Fibroblast of lung (primary cell): Measurements from ENCODE around the gene CACNA2D3. TPM values are rescaled to one million over a fixed set of nuclear protein-coding genes. Genes with fewer than 3 reads are reported as not detected.

Source experiments
- DNase-seq, 2 donors: peaks; one replicate each; pipeline versions ENCODE4 v3.0.0 to v3.0.0-alpha.2; 2010; ENCODE audit warnings: low read depth in 2 of 2
- H2AFZ ChIP-seq: 2 replicates; pipeline ENCODE4 v1.5.1; 2012; ENCODE audit warnings: low read length, control low read depth, inconsistent platforms
- H3K27ac ChIP-seq: 2 replicates; pipeline ENCODE4 v1.5.1; 2011; ENCODE audit warnings: low read length, control low read depth; ENCODE audit not compliant: insufficient read depth
- H3K27me3 ChIP-seq: 2 replicates; pipeline ENCODE4 v1.5.1; 2011; ENCODE audit warnings: mild to moderate bottlenecking, low read length; ENCODE audit not compliant: control insufficient read depth, insufficient read depth
- H3K36me3 ChIP-seq: 2 replicates; pipeline ENCODE4 v1.5.1; 2011; ENCODE audit warnings: low read length; ENCODE audit not compliant: control insufficient read depth, insufficient read depth
- H3K4me1 ChIP-seq: 2 replicates; pipeline ENCODE4 v1.5.1; 2011; ENCODE audit warnings: low read length; ENCODE audit not compliant: control insufficient read depth, insufficient read depth; ENCODE audit errors: extremely low read depth
- H3K4me2 ChIP-seq: 2 replicates; pipeline ENCODE4 v1.5.1; 2011; ENCODE audit warnings: low read length, control low read depth; ENCODE audit not compliant: insufficient read depth; ENCODE audit errors: extremely low read depth
- H3K4me3 ChIP-seq, 4 experiments: fragments of 200-600 bp in 1 of 4; sonication (generic) in 1 of 4; replicated peaks in 1 of 4; 2 replicates each; pipeline ENCODE4 v1.5.1; 2011 to 2016; ENCODE audit warnings: low read length in 4 of 4, low read depth in 3 of 4, mild to moderate bottlenecking in 3 of 4, control low read depth in 2 of 4, inconsistent platforms in 1 of 4, mixed read lengths in 1 of 4; ENCODE audit not compliant: insufficient read depth in 1 of 4; ENCODE audit errors: control extremely low read depth in 1 of 4
- H3K79me2 ChIP-seq: 2 replicates; pipeline ENCODE4 v1.5.1; 2012; ENCODE audit warnings: mild to moderate bottlenecking, low read length, inconsistent platforms; ENCODE audit not compliant: control insufficient read depth, insufficient read depth
- H3K9ac ChIP-seq: 2 replicates; pipeline ENCODE4 v1.5.1; 2011; ENCODE audit warnings: mild to moderate bottlenecking, low read length, control low read depth; ENCODE audit not compliant: insufficient read depth
- H3K9me3 ChIP-seq: 2 replicates; pipeline ENCODE4 v1.5.1; 2012; ENCODE audit warnings: low read depth, low read length; ENCODE audit not compliant: control insufficient read depth, insufficient read depth
- H4K20me1 ChIP-seq: 2 replicates; pipeline ENCODE4 v1.5.1; 2011; ENCODE audit warnings: low read length; ENCODE audit not compliant: control insufficient read depth, insufficient read depth; ENCODE audit errors: extremely low read depth
- EZH2 ChIP-seq: IDR thresholded peaks from 2 replicates; pipeline ENCODE4 v1.5.1; 2012; ENCODE audit warnings: low read length, control low read depth, mild to moderate bottlenecking; ENCODE audit errors: missing control alignments
- polyA plus RNA-seq, 2 donors: library from polyadenylated mRNA; depleted of rRNA in 1 of 2; stranded (reverse) in 1 of 2; unstranded in 1 of 2; fragments of >200 nt; gene quantifications; 2 replicates each; pipeline ENCODE4 v1.2.1, GENCODE V29; 2011 to 2012; ENCODE audit warnings: missing spikeins in 1 of 2
- total RNA-seq: library from RNA; depleted of rRNA; stranded (reverse); fragments of >200 nt; gene quantifications from 2 replicates; pipeline ENCODE4 v1.2.1, GENCODE V29; 2014
- TF ChIP-seq, protein P1 (sequence below), 2 donors: IDR thresholded peaks in 1 of 2; conservative IDR thresholded peaks in 1 of 2; 1 replicate in 1 of 2; 2 replicates in 1 of 2; pipeline ENCODE4 v1.5.1; 2011 to 2012; ENCODE audit warnings: low read length in 2 of 2, control low read depth in 1 of 2, inconsistent platforms in 1 of 2, low read depth in 1 of 2, mild to moderate bottlenecking in 1 of 2

CACNA2D3 gene
- total and polyA plus RNA-seq, 2 donors (not counting 1 experiment from before 2014, with no cell fraction given): 1.8 to 11.5 TPM

DNA sequence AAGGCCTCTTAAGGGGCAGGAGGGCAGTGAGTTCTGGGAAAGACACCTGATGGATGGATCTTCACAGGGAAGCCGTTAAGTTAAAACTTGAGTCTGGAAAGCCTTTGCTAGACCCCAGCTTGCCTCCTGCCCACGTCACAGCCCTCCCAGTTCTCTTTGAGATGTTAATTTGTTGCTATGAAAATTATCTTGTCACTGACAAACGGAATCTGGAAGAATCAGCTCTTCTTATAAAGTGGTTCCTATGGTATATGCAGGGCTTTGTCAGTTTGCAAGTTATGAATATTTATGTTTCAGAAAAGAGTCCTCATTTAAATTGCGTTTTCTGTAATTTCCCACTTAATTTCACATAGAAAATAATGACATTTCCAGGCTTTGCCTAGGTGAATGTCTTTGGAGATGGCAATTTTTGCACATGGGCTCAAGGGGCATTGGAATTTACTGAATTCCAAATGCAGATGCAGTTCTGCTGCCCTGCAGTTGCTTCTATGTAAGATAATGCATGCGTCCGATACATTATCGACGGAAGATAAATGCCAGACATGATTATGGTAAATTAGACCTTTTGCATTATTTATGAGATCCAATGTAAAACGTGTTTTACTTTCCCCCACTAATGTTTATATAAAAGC is 74.1 kb downstream of the CACNA2D3 start:
- Histone ChIP-seq H3K9me3 (no peaks in the 10 kb centered on the region), H3K79me2 (no peaks in the 10 kb centered on the region), H3K9ac (no peak overlapping the region), H3K4me2 (no peak overlapping the region), H2AFZ (no peak overlapping the region), H3K4me3 (no peak overlapping the region), H3K27me3 (no peaks in the 10 kb centered on the region), H3K27ac (no peak overlapping the region), H3K36me3 (no peaks in the 10 kb centered on the region), H4K20me1 (no peaks in the 10 kb centered on the region), H3K4me1 (no peaks in the 10 kb centered on the region)
- TF ChIP-seq, protein P1, sequence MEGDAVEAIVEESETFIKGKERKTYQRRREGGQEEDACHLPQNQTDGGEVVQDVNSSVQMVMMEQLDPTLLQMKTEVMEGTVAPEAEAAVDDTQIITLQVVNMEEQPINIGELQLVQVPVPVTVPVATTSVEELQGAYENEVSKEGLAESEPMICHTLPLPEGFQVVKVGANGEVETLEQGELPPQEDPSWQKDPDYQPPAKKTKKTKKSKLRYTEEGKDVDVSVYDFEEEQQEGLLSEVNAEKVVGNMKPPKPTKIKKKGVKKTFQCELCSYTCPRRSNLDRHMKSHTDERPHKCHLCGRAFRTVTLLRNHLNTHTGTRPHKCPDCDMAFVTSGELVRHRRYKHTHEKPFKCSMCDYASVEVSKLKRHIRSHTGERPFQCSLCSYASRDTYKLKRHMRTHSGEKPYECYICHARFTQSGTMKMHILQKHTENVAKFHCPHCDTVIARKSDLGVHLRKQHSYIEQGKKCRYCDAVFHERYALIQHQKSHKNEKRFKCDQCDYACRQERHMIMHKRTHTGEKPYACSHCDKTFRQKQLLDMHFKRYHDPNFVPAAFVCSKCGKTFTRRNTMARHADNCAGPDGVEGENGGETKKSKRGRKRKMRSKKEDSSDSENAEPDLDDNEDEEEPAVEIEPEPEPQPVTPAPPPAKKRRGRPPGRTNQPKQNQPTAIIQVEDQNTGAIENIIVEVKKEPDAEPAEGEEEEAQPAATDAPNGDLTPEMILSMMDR (conservative IDR thresholded peaks at IDR 0.05 in 1 of 2, IDR thresholded peaks at IDR 0.05 in 1 of 2; ENCODE audit: low read depth in 1 of 2, low read length in 2 of 2): no peak
- no peak for TF ChIP-seq EZH2
- no peak for DNase-seq

DNA sequence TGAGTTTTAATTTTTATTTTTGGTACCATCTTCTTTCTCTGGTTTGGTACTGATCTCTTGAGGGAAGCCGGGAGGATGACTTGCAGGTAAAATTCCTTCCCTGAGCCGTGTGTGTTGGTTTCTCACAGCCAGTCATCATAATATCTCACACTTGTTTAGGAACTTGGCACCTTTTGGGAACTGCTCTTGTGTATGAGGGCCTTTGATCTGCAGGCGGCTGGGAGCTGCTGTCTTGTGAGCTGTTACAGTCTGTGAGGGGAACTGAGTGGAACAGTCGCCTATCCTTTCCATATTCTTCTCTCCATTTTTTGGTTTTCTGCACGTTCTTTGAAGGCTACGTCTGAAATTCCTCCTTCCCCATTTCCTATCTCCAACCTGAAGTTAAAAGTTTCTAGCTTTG is 75.2 kb downstream of the CACNA2D3 start:
- DNase-seq: no peak
- Histone ChIP-seq H3K27me3 (no peaks in the 10 kb centered on the region), H3K4me1 (no peaks in the 10 kb centered on the region), H3K9ac (no peak overlapping the region), H3K27ac (no peak overlapping the region), H3K4me3 (no peak overlapping the region), H3K36me3 (no peaks in the 10 kb centered on the region), H4K20me1 (no peaks in the 10 kb centered on the region), H3K4me2 (no peak overlapping the region), H3K79me2 (no peaks in the 10 kb centered on the region), H3K9me3 (no peaks in the 10 kb centered on the region), H2AFZ (no peak overlapping the region)
- no peak for TF ChIP-seq EZH2
- TF ChIP-seq, protein P1 (conservative IDR thresholded peaks at IDR 0.05 in 1 of 2, IDR thresholded peaks at IDR 0.05 in 1 of 2; ENCODE audit: low read depth in 1 of 2, low read length in 2 of 2): no peak

DNA sequence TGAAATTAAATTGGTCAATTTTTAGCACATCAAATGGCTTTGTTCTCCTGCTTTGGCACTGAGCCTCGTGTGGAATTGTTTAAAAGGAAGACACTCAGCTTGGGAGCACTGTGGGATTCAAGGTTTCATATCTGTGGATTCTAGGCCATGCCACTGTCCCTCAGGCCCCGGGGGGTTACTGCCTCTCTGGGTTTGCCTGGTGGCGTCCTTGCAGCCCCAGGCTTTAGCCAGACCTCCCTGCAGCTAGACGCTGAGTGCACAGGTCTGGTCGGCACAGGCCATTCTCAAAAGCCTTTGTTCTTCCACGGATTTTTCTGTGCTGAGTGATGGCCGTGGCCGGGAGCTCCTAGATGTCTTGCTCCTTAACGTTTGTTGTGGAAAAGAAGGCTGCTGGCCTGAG is 76.2 kb downstream of the CACNA2D3 start:
- Histone ChIP-seq H3K9ac (no peak overlapping the region), H3K36me3 (no peaks in the 10 kb centered on the region)

More for the DNA sequence above, 76.2 kb downstream of the CACNA2D3 start:
- TF ChIP-seq EZH2: no peak
- TF ChIP-seq, protein P1 (conservative IDR thresholded peaks at IDR 0.05 in 1 of 2, IDR thresholded peaks at IDR 0.05 in 1 of 2; ENCODE audit: low read depth in 1 of 2, low read length in 2 of 2): no peak
- H3K27ac ChIP-seq: no peak overlapping the region
- no peak overlapping the region for H3K4me3 ChIP-seq
- no peaks in the 10 kb centered on the region for H3K9me3 ChIP-seq
- no peaks in the 10 kb centered on the region for H3K4me1 ChIP-seq
- no peaks in the 10 kb centered on the region for H3K27me3 ChIP-seq
- H3K4me2 ChIP-seq: no peak overlapping the region
- DNase-seq: no peak
- H3K79me2 ChIP-seq: no peaks in the 10 kb centered on the region
- H2AFZ ChIP-seq: no peak overlapping the region
- no peaks in the 10 kb centered on the region for H4K20me1 ChIP-seq
